NCI-H1417 treated with DMSO at 0.1 percent for 48 hours (cell line): ENCODE measurements around the gene KIF17.
"Not testable (repeated sequence)": the region's sequence is repeated elsewhere in the genome, so short reads cannot be mapped to it uniquely, and the experiment has no call there.

ENCODE experiments used
- DNase-seq: peaks from one replicate; lab custom pipeline; 2025; lab: John Stamatoyannopoulos, UW

Gene KIF17

GRCh38 chr1:20686883-20687725 is 30.7 kb downstream of the KIF17 start:
- no peak for DNase-seq

- DNase-seq, result no peak
Measured at GRCh38 chr1:20685741-20686140, 32.1 kb downstream of the KIF17 start.

DNA sequence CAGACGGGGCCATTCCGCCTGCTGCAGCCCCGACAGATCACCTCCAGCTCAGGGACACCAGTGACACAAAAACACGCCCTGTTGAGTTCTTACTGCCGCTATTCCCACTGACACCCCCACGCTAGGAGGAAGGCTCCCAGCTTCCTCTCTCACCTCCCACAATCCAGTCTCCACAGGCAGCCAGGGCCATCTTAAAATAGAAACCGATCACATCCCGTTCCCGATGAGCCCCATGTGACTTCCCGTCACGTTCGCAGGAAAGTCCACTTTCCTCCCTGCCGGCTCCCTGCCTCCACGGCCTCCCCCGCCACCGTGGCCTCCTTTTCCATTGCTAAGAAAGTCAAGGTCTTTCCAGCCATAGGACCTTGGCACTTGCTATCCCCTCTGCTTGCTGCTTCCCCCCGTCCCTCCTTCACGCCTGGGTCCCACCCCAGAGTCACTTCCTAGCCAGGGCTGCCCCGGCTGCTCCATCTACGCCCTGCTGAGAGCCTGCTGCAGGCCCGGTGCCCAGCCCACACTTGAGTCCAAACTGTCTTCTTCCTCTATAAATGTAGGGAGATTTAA is 32.6 kb downstream of the KIF17 start:
- DNase-seq, result no peak

- DNase-seq, result no peak
Measured at GRCh38 chr1:20684651-20685050, 33.2 kb downstream of the KIF17 start.

- DNase-seq, result no peak
Measured at GRCh38 chr1:20684050-20684620, 33.7 kb downstream of the KIF17 start.

- DNase-seq, result no peak
Measured at GRCh38 chr1:20683614-20684013, 34.2 kb downstream of the KIF17 start.

- DNase-seq, result no peak
Measured at GRCh38 chr1:20682571-20683236, 35.1 kb downstream of the KIF17 start.

- no peak for DNase-seq
Measured at GRCh38 chr1:20681999-20682398, 35.8 kb downstream of the KIF17 start.

GRCh38 chr1:20680269-20680668 is 37.5 kb downstream of the KIF17 start:
- DNase-seq, result no peak

GRCh38 chr1:20678599-20678998 is 39.2 kb downstream of the KIF17 start:
- DNase-seq, result no peak

GRCh38 chr1:20673626-20674025 is 44.2 kb downstream of the KIF17 start:
- not testable (repeated sequence) for DNase-seq

- DNase-seq, result no peak
Measured at GRCh38 chr1:20672265-20672632, 45.6 kb downstream of the KIF17 start.

DNA sequence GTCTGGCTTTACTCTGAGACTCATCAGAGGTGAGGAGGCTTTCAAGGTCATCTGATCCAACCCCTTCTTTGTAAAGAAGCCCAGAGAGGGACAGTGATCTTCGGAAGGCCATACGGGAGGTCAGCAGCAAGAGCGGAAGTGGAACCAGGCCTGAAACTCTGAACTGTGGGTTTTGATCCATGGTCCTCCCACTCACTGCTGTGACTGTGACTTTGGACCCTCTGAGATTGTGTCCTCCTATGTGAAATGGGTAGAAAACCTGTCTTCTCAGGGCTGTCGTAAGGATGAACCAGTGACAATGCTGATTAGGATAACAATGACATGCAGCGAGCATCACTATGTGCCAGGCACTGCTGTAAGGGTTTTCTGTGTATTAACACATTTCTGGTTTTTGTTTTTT is 46.9 kb downstream of the KIF17 start:
- DNase-seq, result no peak

- no peak for DNase-seq
Measured at GRCh38 chr1:20668581-20668980, 49.2 kb downstream of the KIF17 start.

GRCh38 chr1:20666804-20667203 is 51.0 kb downstream of the KIF17 start:
- DNase-seq, result no peak

DNA sequence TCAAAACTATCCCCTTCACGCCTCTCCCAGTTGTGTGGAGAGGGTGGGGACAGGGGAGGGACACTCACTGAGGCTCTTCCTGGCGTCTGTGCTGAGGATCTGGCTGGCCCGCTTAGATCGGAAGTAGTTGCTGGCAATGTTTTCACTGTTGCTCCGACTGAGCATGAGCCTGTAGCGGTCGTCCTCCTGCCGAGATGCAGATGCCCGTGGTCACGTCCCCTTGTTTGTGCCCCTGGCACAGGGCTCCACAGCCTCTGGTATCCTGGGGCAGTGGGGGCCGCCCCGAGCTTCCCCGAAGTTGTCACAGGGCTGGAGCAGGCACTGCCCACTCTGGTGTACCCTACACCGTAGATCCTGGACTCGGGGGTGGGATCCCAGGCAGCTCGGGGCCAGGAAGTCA is 51.7 kb downstream of the KIF17 start:
- DNase-seq, result no peak

DNA sequence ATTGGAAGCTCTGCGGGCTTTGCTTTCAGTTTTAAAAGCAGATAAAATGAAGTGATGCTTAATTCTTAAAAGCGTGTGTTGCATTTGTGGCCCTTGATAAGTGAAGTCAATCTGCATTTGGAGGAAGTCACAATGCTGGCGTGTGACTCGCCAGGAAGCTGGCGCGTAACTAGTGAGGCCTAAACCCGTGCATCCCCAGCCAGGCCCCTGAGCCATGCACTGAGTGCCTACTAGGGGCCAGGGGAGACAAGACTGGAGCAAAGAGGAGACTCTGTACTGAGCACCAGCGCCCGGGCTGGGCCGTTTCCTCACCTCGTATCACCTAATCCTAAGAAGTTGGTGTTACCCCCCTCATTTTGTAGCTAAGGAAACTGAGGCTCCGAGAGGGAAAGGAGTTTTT is 52.1 kb downstream of the KIF17 start:
- no peak for DNase-seq

GRCh38 chr1:20663969-20664715 is 53.7 kb downstream of the KIF17 start:
- no peak for DNase-seq

GRCh38 chr1:20663365-20663764 is 54.4 kb downstream of the KIF17 start:
- no peak for DNase-seq

GRCh38 chr1:20662110-20662475 is 55.7 kb downstream of the KIF17 start:
- DNase-seq, result no peak

GRCh38 chr1:20661207-20662109 is 56.3 kb downstream of the KIF17 start, which contains the start of gene DDOST:
Gene DDOST, minus strand, starts transcription at chr1:20661369. Its CDS starts 19 bp downstream, at chr1:20661350.
- peak; percentile 92 for DNase-seq
